CD14-positive monocyte (primary cell): ENCODE measurements around the gene NSG1. TPM values are rescaled to one million over a fixed set of nuclear protein-coding genes. Genes with fewer than 3 reads are reported as not detected.

Experiments used
- DNase-seq, 3 donors: peaks; one replicate each; pipeline ENCODE4 v3.0.0-alpha.2; 2011 to 2022
- H2AFZ ChIP-seq: 2 replicates; pipeline ENCODE4 v1.6.0; 2012; ENCODE audit warnings: mild to moderate bottlenecking, low read depth, low read length, inconsistent platforms; ENCODE audit not compliant: insufficient read depth, poor library complexity, severe bottlenecking
- H3K27ac ChIP-seq, 2 donors: 1 replicate in 1 of 2; 2 replicates in 1 of 2; pipeline ENCODE4 v1.5.1; 2012 to 2013; ENCODE audit warnings: low read length in 2 of 2, control low read depth in 1 of 2, inconsistent platforms in 1 of 2, low read depth in 1 of 2, mild to moderate bottlenecking in 1 of 2
- H3K27me3 ChIP-seq, 2 donors: one replicate each; pipeline versions ENCODE4 v1.6.0 to v1.6.1; 2011 to 2013; ENCODE audit warnings: low read length in 2 of 2; ENCODE audit not compliant: control insufficient read depth in 2 of 2, insufficient read depth in 2 of 2
- H3K36me3 ChIP-seq, 2 donors: replicated peaks in 1 of 2; 1 replicate in 1 of 2; 2 replicates in 1 of 2; pipeline versions ENCODE4 v1.5.1 to v1.6.1; 2012 to 2013; ENCODE audit warnings: low read length in 2 of 2, control low read depth in 1 of 2, inconsistent platforms in 1 of 2, mild to moderate bottlenecking in 1 of 2; ENCODE audit not compliant: insufficient read depth in 2 of 2, control insufficient read depth in 1 of 2
- H3K4me1 ChIP-seq, 2 donors: 1 replicate in 1 of 2; 2 replicates in 1 of 2; pipeline versions ENCODE4 v1.5.1 to v1.6.1; 2012 to 2013; ENCODE audit warnings: low read length in 2 of 2, control low read depth in 1 of 2, inconsistent platforms in 1 of 2, mild to moderate bottlenecking in 1 of 2, moderate library complexity in 1 of 2; ENCODE audit not compliant: insufficient read depth in 2 of 2, control insufficient read depth in 1 of 2
- H3K4me2 ChIP-seq: replicated peaks from 2 replicates; pipeline ENCODE3; 2012; ENCODE audit warnings: low read length, moderate library complexity, mild to moderate bottlenecking; ENCODE audit not compliant: poor library complexity, severe bottlenecking; ENCODE audit errors: extremely low read depth
- H3K4me3 ChIP-seq, 3 experiments: fragments of 200-600 bp in 1 of 3; sonication (generic) in 1 of 3; replicated peaks in 1 of 3; 1 replicate in 2 of 3; 2 replicates in 1 of 3; pipeline ENCODE4 v1.5.1; 2011 to 2013; ENCODE audit warnings: low read length in 3 of 3, mild to moderate bottlenecking in 3 of 3, control low read depth in 2 of 3, low read depth in 2 of 3, inconsistent platforms in 1 of 3, moderate library complexity in 1 of 3
- H3K79me2 ChIP-seq: 2 replicates; pipeline ENCODE4 v1.6.0; 2012; ENCODE audit warnings: mild to moderate bottlenecking, control low read depth, inconsistent platforms, low read length, moderate library complexity; ENCODE audit not compliant: insufficient read depth
- H3K9ac ChIP-seq: 2 replicates; pipeline ENCODE4 v1.6.0; 2017; ENCODE audit warnings: low read length, mild to moderate bottlenecking; ENCODE audit not compliant: insufficient read depth, poor library complexity, severe bottlenecking
- H3K9me3 ChIP-seq, 2 donors: replicated peaks in 1 of 2; 1 replicate in 1 of 2; 2 replicates in 1 of 2; pipeline versions ENCODE4 v1.5.1 to v1.6.1; 2012 to 2013; ENCODE audit warnings: low read length in 2 of 2, control low read depth in 1 of 2; ENCODE audit not compliant: control insufficient read depth in 1 of 2, insufficient read depth in 1 of 2
- H4K20me1 ChIP-seq: 2 replicates; pipeline ENCODE4 v1.6.0; 2012; ENCODE audit warnings: mild to moderate bottlenecking, low read length, control low read depth, moderate library complexity; ENCODE audit not compliant: insufficient read depth
- H3K27ac Mint-ChIP-seq, 7 donors: one replicate each; pipeline ENCODE4 v1.8.0; 2020; ENCODE audit warnings: mild to moderate bottlenecking in 7 of 7, mixed read lengths in 7 of 7, moderate library complexity in 6 of 7, inconsistent platforms in 2 of 7
- H3K27me3 Mint-ChIP-seq, 3 donors: one replicate each; pipeline ENCODE4 v1.8.0; 2021 to 2022; ENCODE audit warnings: low read depth in 3 of 3, mild to moderate bottlenecking in 3 of 3, mixed read lengths in 3 of 3, moderate library complexity in 3 of 3, inconsistent platforms in 1 of 3
- H3K36me3 Mint-ChIP-seq, 2 donors: one replicate each; pipeline ENCODE4 v1.8.0; 2020; ENCODE audit warnings: mixed read lengths in 2 of 2, inconsistent platforms in 1 of 2, mild to moderate bottlenecking in 1 of 2
- H3K4me1 Mint-ChIP-seq: one replicate; pipeline ENCODE4 v1.8.0; 2020; ENCODE audit warnings: mild to moderate bottlenecking, mixed read lengths
- H3K4me3 Mint-ChIP-seq, 2 donors: one replicate each; pipeline ENCODE4 v1.8.0; 2020; ENCODE audit warnings: mild to moderate bottlenecking in 2 of 2, mixed read lengths in 2 of 2, moderate library complexity in 1 of 2
- H3K9me3 Mint-ChIP-seq, 7 donors: one replicate each; pipeline ENCODE4 v1.8.0; 2020 to 2022; ENCODE audit warnings: mixed read lengths in 7 of 7, mild to moderate bottlenecking in 6 of 7, moderate library complexity in 6 of 7, inconsistent platforms in 2 of 7
- WGBS: methylation state at CpG from one replicate; pipeline ENCODE4 v1.1.5; 2013; ENCODE audit warnings: missing lambda C conversion rate; ENCODE audit not compliant: insufficient coverage; 5-methylcytosine and 5-hydroxymethylcytosine counted together
- intact Hi-C, 2 donors: fragments of 100-400 bp; cut with micrococcal nuclease; formaldehyde crosslinking; loops; one replicate each; pipeline versions ENCODE4 v1.15.0 to v1.15.1; 2023
- polyA plus RNA-seq, 3 donors: library from polyadenylated mRNA; depleted of rRNA in 1 of 3; unstranded in 2 of 3; stranded (reverse) in 1 of 3; fragments of 300-500 nt in 2 of 3; fragments of >200 nt in 1 of 3; fragmentation: Illumina TruSeq in 2 of 3; gene quantifications; 1 replicate in 2 of 3; 2 replicates in 1 of 3; pipeline ENCODE4 v1.2.3, GENCODE V29; 2012 to 2021
- TF ChIP-seq, protein P1 (sequence below): fragments of 200-600 bp; IDR thresholded peaks from one replicate; pipeline ENCODE4 v1.8.0; 2022; ENCODE audit warnings: antibody characterized with exemption, mild to moderate bottlenecking

NSG1 gene
- polyA plus RNA-seq, 3 donors: 0.10 TPM; not detected in 2

DNA sequence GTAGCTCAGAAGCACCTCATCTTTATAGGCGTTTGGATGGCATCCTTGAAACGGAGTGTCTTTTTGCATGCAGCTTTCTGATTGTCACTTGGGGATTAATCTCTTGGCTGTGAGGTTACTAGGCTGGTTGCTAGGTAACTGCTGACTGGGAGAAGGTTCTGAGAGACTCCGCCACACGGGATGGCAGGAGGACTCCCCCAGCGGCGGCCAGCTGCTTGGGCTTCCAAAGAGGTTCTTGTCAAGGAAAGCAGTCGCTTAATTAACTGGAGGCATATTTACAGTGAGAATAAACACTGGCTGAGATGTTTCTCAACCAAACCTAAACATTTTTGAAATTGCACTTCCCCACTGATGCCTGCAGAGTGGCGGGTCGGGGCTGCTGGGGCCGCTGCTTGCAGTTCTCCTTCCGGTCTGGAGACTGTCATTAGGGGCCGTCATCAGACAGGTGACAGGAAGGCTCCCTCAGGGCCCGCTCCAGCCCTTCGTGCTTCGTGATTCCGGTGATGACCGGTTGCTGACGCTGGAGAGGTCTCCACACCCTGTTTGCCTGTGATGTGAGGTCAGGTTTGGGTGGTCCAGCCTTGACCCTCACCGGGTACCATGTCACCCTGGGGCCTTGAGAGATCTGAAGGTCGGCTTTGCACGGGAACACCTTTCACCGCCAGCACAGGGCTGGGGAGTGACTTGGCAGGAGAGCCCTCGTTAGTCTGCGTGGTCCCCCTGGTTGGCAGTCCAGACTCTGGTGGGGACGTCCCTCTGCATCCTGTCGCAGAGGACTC is 9.1 kb downstream of the NSG1 start:
- Histone ChIP-seq H4K20me1 (no peaks in the 10 kb centered on the region), H3K27me3 (peaks cover 0 to 14% of the 10 kb centered on the region in 2 donors), H3K36me3 (no peaks in the 10 kb centered on the region), H3K27ac (no peak overlapping the region), H3K79me2 (no peaks in the 10 kb centered on the region), H3K9me3 (no peaks in the 10 kb centered on the region), H3K4me3 (no peak overlapping the region), H2AFZ (no peak overlapping the region), H3K4me1 (no peaks in the 10 kb centered on the region), H3K9ac (no peak overlapping the region), H3K4me2 (no peak overlapping the region)
- Mint-ChIP-seq H3K27me3 (peaks cover 28 to 49% (median 35%) of the 10 kb centered on the region in 3 donors), H3K4me3 (peak overlapping the region in 1 of 2 donors; percentile 60), H3K36me3 (no peaks in the 10 kb centered on the region), H3K27ac (no peak overlapping the region), H3K4me1 (no peaks in the 10 kb centered on the region), H3K9me3 (peaks cover 0 to 14% (median 0%) of the 10 kb centered on the region in 7 donors)
- intact Hi-C loops: no loop called here
- 23% methylated on average over 13 of the region's 26 CpGs for WGBS
- TF ChIP-seq, protein P1, sequence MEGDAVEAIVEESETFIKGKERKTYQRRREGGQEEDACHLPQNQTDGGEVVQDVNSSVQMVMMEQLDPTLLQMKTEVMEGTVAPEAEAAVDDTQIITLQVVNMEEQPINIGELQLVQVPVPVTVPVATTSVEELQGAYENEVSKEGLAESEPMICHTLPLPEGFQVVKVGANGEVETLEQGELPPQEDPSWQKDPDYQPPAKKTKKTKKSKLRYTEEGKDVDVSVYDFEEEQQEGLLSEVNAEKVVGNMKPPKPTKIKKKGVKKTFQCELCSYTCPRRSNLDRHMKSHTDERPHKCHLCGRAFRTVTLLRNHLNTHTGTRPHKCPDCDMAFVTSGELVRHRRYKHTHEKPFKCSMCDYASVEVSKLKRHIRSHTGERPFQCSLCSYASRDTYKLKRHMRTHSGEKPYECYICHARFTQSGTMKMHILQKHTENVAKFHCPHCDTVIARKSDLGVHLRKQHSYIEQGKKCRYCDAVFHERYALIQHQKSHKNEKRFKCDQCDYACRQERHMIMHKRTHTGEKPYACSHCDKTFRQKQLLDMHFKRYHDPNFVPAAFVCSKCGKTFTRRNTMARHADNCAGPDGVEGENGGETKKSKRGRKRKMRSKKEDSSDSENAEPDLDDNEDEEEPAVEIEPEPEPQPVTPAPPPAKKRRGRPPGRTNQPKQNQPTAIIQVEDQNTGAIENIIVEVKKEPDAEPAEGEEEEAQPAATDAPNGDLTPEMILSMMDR: no peak
- no peak for DNase-seq

DNA sequence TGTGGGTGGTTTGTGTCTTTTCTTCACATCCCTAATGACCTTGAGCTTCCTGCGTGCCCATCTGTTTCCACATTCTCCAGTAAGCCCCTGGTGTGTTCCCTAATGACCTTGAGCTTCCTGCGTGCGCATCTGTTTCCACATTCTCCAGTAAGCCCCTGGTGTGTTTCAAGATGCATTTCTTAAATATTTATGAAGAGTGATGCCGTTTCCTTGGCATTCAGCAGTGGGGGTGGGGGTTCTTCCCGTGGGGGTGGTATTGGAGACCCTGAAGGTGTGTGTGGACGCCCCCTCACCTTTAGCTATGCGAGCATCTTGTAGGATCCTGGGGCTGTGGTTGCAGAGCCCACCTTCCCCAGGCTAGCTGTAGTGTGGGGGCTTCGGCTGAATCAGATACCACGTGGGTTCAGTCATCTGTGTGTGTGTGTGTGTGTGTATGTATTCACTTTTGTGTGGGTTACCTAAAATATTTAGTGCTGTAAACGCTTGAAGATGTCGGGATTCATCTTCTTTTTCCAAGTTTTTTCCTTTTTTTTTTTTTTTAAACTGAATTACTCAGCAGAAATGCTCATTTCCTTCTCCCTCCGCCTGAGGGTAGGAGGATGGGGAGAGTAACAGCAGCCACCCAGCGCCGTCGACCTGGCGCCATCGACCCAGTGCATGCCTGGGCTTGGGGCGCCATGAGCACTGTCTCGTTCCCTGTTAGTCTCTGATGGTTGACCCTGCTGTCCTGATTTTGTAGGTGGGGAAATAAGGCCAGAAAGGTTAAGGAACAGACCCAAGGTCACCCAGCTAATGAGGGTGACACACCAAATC is 9.9 kb downstream of the NSG1 start:
- no peak for DNase-seq
- intact Hi-C loops: no loop called here
- Histone ChIP-seq H3K9me3 (no peaks in the 10 kb centered on the region), H3K36me3 (no peaks in the 10 kb centered on the region), H4K20me1 (no peaks in the 10 kb centered on the region), H3K9ac (no peak overlapping the region), H3K27ac (no peak overlapping the region), H3K4me1 (no peaks in the 10 kb centered on the region), H3K4me2 (no peak overlapping the region), H3K79me2 (no peaks in the 10 kb centered on the region), H3K27me3 (peaks cover 0 to 14% of the 10 kb centered on the region in 2 donors), H3K4me3 (no peak overlapping the region), H2AFZ (no peak overlapping the region)
- no peaks in the 10 kb centered on the region for H3K4me1 Mint-ChIP-seq
- H3K36me3 Mint-ChIP-seq: no peaks in the 10 kb centered on the region
- 65% methylated on average over 10 of the region's 19 CpGs for WGBS
- TF ChIP-seq, protein P1: no peak
- H3K27me3 Mint-ChIP-seq: peaks cover 31 to 44% (median 40%) of the 10 kb centered on the region in 3 donors
- H3K27ac Mint-ChIP-seq: no peak overlapping the region
- H3K9me3 Mint-ChIP-seq: peaks cover 0 to 14% (median 0%) of the 10 kb centered on the region in 7 donors
- peak overlapping the region in 1 of 2 donors; percentile 42 for H3K4me3 Mint-ChIP-seq
